ENCODE results near the gene CPT1B. TPM values are rescaled to one million over a fixed set of nuclear protein-coding genes. Genes with fewer than 3 reads are reported as not detected.
"Not testable (repeated sequence)": the region's sequence is repeated elsewhere in the genome, so short reads cannot be mapped to it uniquely, and the experiment has no call there.

The CPT1B gene
- polyA plus RNA-seq, 3 donors = 12.7 to 19.9 (median 18.2) TPM

- DNase-seq (ENCODE audit: extremely low read depth in 1 of 11, low read depth in 9 of 11, low spot score in 4 of 11) = no peak
Observed at GRCh38 chr22:50561401-50562358, 16.5 kb downstream of the CPT1B start.

GRCh38 chr22:50560034-50560433, 18.2 kb downstream of the CPT1B start:
- no peak for DNase-seq (ENCODE audit: extremely low read depth in 1 of 11, low read depth in 9 of 11, low spot score in 4 of 11)

- no peak for DNase-seq (ENCODE audit: extremely low read depth in 1 of 11, low read depth in 9 of 11, low spot score in 4 of 11)
Observed at GRCh38 chr22:50556703-50557102, 21.5 kb downstream of the CPT1B start.

- no peak for DNase-seq (ENCODE audit: extremely low read depth in 1 of 11, low read depth in 9 of 11, low spot score in 4 of 11)
Observed at GRCh38 chr22:50553310-50553709, 24.9 kb downstream of the CPT1B start.

GRCh38 chr22:50551160-50551752, 27.0 kb downstream of the CPT1B start:
- DNase-seq (ENCODE audit: extremely low read depth in 1 of 11, low read depth in 9 of 11, low spot score in 4 of 11) = no peak

- DNase-seq (ENCODE audit: extremely low read depth in 1 of 11, low read depth in 9 of 11, low spot score in 4 of 11) = no peak
Observed at GRCh38 chr22:50550395-50550794, 27.8 kb downstream of the CPT1B start.

- DNase-seq (ENCODE audit: extremely low read depth in 1 of 11, low read depth in 9 of 11, low spot score in 4 of 11) = no peak
Observed at GRCh38 chr22:50548921-50549790, 29.1 kb downstream of the CPT1B start.

- no peak for DNase-seq (ENCODE audit: extremely low read depth in 1 of 11, low read depth in 9 of 11, low spot score in 4 of 11)
Observed at GRCh38 chr22:50548040-50548920, 29.9 kb downstream of the CPT1B start.

- DNase-seq (ENCODE audit: extremely low read depth in 1 of 11, low read depth in 9 of 11, low spot score in 4 of 11) = no peak
Observed at GRCh38 chr22:50547263-50547985, 30.8 kb downstream of the CPT1B start.

- no peak for DNase-seq (ENCODE audit: extremely low read depth in 1 of 11, low read depth in 9 of 11, low spot score in 4 of 11)
Observed at GRCh38 chr22:50546326-50547262, 31.6 kb downstream of the CPT1B start.

- DNase-seq (ENCODE audit: extremely low read depth in 1 of 11, low read depth in 9 of 11, low spot score in 4 of 11) = no peak
Observed at GRCh38 chr22:50545522-50546325, 32.5 kb downstream of the CPT1B start, which contains the start of gene KLHDC7B. KLHDC7B (plus strand) TSS chr22:50545899; CDS start chr22:50546244, 345 bp downstream.

GRCh38 chr22:50544746-50545253, 33.4 kb downstream of the CPT1B start:
- DNase-seq (ENCODE audit: extremely low read depth in 1 of 11, low read depth in 9 of 11, low spot score in 4 of 11) = no peak

- peak in 2 of 11 donors; percentile 58 to 61 for DNase-seq (ENCODE audit: extremely low read depth in 1 of 11, low read depth in 9 of 11, low spot score in 4 of 11)
Observed at GRCh38 chr22:50544078-50544745, 34.0 kb downstream of the CPT1B start.

GRCh38 chr22:50542416-50542927, 35.8 kb downstream of the CPT1B start:
- DNase-seq (ENCODE audit: extremely low read depth in 1 of 11, low read depth in 9 of 11, low spot score in 4 of 11) = no peak

GRCh38 chr22:50541667-50542026, 36.6 kb downstream of the CPT1B start:
- not testable (repeated sequence) for DNase-seq (ENCODE audit: extremely low read depth in 1 of 11, low read depth in 9 of 11, low spot score in 4 of 11)

Data from renal cortex interstitium (tissue), 11 donors.